ENCODE measurements around the gene CCN6.

DNA sequence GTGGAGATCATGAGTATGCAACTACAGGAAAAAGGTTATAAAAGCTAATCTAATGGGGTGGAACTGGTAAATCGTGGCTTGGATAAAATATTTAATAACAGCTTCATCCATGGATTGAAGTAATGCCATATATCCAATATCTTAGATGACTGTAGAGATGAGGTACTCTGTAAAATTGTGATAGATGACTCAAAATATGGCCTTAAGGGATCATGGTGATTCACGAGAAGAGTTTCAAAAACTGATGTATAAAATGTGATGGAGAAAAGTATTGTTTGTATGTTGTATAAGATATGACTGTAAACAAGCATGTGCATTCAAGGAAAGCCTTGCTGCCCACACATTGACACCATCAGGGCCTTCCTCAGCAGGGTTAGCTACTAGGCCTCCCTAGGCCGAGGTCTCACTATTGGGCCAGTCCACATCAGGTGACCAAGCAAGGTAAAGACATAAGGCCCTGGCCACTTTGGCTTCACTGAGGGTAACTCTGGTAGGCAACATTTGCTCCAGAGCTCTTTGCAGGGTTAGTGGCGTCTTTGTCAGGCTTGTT, 17.7 kb upstream of the CCN6 start:
- no peak for TF ChIP-seq POLR2AphosphoS5 (IDR thresholded peaks at IDR 0.05; ENCODE audit: borderline replicate concordance, low read depth, low read length)
- no peak for TF ChIP-seq FOXP2 (optimal IDR thresholded peaks at IDR 0.05; ENCODE audit: control extremely low read depth, extremely low read length, insufficient read depth)
- no peak for TF ChIP-seq EZH2 (IDR thresholded peaks at IDR 0.05)
